GM21717 (cell line): ENCODE measurements around the gene PTGR3.
"Not testable (repeated sequence)": the region's sequence is repeated elsewhere in the genome, so short reads cannot be mapped to it uniquely, and the experiment has no call there.

Experiments
- ATAC-seq: cut with Tn5 transposase; IDR thresholded peaks from one replicate; pipeline ENCODE4 v1.9.1; 2021; ENCODE audit warnings: mild to moderate bottlenecking, moderate library complexity; ENCODE audit not compliant: unreplicated experiment

The PTGR3 gene

DNA sequence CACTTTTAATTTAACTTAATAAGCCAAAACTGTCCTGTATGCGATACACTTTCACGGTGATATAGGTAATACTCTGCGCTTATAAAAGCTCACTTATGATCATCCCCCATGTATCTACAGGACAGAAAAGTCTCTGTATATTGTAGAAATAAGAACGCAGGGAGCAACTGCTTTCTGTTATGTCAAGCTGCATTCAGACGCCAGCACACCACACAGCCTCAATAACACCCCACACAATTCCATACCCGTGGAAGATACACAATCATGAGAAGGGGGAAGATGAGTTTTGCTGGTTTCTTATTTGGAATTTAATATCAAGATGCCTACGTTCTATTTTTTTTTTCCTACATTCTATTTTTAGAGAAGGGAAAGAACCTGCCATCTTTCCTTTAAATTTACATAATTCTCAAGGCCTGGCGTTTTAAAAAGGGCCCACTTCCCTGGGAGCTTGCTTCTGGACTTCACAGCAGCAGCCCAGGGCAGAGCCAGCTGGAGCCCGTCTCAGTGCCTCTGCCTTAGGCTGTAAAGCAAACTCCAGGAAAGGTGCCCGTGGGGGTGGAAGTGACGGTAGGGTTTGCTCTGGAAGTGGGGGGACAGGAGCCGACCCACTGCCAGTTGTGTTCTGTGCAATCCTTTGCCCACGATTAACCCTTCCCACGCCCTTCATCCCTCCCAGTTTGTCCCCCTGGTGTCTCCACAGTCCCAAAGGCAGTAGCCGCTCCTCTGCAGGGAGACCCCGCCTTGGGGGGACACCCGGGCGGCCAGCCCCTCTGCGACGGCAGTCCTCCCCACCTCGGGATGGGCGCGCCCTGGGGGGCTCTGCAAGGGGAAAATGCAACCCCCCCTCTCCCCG, 5.3 kb downstream of the PTGR3 start:
- no peak for ATAC-seq

DNA sequence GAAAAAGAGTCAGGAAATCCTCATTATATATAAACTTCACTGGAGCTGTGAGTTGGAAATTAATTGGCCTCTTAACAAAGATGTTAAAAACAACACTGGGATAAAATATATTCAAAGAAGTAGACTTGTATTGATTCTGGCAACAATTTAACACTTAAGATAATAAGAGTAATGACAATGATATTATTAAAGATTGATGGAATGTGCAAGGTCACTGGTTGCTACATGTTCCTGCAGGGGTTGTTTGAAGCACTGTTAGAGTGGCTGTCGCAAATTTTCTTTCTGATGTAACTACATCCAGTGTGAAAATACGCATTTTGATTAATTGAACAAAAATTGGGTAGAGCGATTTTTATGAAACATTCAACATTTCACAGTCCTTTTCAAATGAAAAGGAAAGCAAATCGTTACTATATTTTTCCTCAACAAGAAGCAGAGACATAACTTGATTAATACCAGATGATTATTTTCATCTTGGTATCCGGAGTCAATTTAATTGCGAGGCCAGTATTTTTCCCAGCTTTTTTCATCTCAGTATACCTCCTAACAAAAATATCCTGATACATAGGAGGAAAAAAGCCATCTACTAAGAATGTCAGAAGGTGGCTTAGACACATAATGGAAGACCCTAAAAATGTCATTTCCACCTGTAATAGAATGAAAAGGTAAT, 6.1 kb downstream of the PTGR3 start:
- ATAC-seq = no peak

DNA sequence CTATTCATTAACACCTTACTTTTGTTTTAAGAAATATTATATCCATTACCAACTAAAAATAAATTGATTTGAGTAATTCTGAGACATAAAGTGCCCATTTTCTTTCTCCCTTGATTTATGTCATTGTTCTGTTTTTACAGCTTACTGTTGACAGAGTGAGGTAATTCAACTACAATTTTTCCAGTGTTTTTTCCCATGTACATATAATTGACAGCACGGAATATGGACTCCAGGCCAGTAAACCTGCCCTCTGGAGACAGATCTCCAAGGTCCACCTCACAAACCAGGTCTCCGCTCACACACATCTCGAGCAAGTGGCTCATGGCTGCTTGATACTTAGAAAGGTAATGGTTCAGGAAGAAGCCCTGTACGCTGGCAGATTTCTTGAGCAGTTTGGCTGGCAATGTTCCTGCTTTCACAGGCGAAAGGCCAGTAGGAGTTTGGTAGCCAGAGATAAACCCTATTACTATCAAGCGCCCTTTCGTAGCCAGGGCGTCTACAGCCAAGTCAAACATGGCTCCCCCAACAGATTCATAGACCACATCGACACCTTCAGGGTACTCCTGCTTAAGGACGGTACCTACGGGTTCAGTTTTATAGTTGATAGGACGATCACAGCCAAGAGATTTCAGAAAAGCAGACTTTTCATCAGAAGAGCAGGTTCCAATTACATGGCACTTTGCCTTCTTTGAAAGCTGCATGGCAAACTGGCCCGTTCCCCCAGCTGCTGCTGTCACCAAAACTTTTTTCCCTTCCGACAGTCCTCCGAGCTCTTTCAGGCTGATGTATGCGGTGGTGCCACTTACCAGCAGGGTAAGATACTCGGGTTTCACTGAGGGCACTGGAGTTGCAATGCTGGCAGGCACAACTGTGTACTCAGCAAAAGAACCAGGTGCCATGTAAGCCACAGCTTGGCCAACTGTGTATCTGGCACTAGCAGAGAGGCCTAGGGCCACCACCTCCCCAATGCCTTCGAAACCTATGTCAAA, 7.4 kb downstream of the PTGR3 start:
- ATAC-seq = no peak

DNA sequence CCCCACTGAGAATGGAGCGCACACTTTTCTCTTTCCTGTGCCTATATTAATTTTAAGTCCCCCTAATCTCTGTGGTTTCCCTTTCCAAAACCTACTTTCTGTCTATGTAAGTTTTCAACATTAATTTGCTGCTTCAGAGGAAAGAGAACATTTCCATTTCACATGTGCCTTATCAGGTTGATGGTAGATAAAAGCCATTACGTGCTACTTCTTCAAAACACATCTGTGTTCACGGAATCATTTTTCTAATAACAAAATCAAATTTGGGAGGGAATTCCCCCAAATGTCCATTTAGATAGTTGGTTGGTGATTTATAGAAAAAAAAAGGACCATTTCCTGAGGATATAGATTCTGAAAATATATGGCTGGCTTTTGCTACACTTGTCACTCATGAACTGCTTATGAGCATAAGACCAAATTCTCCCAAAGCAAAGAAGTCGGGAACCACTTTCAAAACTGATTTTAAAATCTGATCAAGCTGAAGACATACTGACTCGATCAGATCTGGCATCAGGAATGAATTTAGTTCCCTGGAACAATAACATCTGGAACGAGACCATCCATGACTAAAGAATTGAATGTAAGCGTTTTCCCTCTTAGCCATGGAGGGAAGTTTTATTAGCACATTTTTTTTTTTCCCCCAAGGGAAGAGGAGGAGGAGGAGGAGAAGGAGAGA, 8.2 kb downstream of the PTGR3 start:
- no peak for ATAC-seq

DNA sequence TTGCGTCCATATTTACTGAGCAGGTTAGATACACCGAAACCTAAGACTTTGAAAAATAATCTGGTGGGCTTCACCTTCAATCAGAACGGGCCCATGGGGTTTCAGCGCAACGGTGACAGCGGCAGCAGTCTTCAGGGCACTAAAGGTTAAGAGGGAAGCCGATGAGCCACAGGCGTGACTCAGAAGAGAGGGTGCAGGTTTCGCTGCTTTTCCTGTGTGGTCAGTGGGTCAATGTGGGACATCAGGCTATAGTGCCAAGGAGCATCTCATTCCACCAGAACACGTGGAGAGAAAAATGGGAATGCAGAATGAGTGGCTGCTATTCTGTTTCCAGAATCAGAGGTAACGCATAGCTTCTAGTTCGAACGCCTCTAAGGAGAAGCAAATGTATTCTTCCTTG, 8.9 kb downstream of the PTGR3 start:
- ATAC-seq = no peak

DNA sequence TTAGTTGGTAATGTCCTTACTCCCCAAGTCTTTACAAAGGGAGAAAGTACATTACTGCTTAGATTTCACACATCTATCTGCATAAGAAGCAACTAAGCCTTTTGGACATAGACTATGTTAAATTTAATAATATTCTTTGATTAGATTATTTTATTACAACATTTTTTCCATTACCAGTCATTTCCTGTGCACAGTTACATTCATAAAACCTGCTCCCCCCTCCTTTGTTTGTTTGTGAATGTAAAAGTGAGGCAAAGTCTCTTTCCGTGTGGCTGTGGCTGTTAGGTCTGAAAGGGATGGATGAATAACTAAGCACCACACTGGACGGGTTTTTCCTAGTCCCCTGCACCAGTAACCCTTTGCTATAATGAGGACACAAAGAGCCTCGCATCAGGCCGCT, 9.6 kb downstream of the PTGR3 start:
- no peak for ATAC-seq

DNA sequence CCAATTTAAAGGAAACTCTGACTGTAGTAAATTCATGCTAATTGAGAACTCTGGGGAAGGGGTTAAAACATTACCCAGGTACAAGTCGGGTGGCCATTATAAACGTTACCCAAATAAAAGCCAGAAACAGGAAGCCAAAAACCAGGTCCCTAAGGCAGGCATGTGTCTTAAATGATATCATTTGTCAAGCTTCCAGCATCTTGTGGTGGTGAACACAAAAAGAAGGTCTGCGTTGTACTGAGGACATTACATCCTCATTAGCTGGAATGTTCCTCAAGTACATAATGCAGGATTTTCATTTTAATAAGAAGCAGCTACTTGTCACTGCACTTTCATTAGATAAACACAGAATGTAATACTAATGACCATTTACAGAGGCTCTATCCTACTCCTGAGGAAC, 10.9 kb downstream of the PTGR3 start:
- ATAC-seq = no peak

DNA sequence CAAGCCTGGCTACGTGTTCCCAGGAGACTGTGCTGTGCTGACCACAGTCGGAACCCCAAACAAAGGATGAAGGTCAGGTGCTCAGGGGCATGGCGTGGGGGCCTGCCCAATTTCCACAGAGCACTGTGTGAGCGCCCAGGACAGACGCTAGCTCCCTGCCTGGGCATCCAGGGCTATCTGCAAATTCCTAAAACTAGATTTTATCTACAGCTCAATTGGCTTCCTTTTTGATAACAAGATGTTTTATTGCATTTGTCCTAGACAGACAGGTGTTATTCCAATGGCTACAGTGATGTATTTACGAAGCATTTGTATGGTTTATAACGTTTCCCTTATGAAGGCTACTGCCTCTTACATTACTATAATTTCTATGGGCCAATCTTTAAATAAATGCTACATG, 16.0 kb downstream of the PTGR3 start:
- no peak for ATAC-seq

DNA sequence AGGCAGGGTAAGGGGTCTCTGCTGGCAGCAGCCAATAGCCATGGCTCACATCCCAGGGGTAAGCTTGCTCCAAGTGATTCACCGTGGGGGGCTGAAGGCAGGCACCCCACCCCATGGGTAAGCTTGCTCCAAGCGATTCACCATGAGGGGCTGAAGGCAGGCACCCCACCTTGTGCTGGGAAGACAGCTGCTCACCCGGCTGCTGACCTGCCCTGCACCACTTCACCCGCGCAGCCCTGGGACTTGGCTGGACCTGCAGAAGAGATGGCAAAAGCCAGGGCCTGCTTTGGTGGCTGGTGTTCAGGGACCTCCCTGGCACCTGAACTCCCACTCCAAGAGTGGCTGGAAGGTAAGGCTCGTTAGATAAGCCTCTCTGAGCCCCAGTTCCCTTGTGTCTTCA, 19.2 kb downstream of the PTGR3 start:
- no peak for ATAC-seq

DNA sequence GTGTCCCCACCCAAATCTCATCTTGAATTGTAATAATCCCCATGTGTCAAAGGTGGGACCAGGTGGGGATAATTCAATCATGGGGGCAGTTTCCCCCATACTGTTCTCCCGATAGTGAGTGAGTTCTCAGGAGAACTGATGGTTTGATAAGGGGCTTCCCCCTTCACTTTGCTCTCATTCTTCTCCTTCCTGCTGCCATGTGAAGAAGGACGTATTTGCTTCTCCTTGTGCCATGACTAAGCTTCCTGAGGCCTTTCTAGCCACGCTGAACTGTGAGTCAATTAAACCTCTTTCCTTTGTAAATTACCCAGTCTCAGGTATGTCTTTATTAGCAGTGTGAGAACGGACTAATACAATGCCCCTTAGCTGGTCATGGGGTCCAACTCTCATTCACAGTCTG, 21.2 kb downstream of the PTGR3 start:
- not testable (repeated sequence) for ATAC-seq

DNA sequence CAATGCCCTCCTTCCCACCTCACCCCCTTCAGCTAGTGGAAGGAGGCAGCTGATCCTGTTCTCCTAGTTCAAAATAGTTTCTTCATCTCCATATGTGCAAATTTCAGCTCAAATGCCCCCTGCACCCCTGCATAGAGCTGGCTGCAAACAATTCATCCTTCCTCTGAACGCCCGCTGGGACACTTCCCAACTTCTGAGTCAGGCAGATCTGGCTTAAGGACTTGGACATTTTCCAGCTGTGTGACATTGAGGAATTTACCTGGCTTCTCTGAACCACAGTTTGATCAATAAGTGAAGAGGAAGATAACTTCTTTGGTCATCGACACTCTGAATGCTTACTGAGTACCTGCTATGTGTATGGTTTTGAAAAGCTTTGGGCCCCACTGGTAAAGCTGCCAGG, 23.5 kb downstream of the PTGR3 start:
- ATAC-seq = no peak

DNA sequence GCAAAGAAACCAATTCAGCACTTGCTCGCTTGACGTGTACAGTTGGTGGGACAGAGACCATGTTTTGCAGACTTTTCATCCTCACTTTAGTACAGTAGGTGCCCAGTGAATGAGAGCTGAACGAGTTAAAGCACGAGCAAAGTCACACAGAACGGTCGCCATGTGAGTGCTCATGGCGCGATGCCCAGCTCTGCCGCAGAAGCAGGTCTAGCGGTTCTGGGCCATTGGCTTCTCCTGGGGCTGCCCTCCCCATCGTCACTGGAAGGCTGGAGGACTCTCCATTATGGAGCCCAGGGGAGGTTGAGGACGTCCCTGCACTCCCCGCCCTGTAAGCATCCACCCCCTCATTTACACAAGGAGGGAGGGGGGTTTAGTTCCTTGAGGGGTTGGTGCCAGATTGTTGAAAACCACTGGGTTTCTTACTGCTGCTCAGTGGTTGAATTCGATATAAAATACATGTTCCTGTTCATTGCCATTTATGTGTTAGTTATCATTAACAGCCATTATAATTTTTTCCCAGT, 24.9 kb downstream of the PTGR3 start:
- no peak for ATAC-seq

DNA sequence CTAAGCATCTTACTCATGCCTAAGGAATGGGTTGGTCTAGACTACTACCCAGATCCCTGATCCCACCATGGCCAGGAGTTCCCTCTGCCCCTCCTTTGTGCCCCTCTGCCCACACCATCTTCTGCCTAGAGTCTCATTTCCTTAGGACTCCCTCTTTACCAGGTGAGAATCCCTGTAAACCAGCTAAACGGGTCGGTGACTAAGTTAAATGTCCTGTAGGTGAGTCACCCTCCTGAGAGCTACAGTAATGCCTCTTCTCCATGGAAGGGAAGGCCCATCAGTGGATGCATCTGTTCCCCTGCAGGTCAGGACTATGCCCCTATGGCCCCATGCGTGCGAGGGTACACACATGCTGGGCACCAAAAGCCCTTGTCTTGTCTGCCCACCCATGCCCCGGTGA, 25.4 kb downstream of the PTGR3 start:
- no peak for ATAC-seq

DNA sequence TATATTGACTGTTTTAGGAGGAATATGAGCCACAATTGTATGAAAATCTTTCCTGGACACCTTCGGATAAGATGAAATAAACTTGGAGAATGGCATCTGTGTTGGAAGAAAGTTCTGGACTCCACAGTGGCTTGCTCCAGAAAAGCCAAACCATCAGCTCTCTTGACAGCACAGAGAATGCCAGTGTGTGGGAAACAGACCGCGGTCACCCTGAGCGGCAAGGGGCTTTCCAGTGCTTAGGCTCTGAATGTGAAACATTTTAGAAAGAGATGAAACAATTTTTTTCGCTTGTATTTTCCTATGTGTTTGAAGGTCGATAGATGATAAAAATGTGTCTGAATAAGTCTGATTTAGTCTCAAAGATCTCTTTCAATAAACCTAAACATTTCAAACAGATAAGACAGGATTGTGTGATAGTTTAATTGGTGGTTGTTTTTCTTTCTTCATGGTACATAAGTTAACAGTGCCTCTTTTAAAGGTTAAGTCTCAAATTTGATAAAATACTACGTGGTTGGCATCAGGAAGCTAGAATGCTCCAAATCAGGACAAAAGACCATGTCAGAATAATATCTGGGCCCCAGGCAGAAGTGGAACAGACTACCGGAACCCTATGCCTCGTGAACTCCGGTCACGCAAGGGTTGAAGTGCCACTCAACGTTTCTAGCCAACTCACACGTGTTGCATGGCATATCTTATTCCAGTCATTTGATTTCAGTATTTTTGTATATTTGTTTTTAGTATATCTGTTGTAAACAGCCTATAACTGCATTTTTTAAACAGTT, 28.9 kb downstream of the PTGR3 start:
- ATAC-seq = no peak

DNA sequence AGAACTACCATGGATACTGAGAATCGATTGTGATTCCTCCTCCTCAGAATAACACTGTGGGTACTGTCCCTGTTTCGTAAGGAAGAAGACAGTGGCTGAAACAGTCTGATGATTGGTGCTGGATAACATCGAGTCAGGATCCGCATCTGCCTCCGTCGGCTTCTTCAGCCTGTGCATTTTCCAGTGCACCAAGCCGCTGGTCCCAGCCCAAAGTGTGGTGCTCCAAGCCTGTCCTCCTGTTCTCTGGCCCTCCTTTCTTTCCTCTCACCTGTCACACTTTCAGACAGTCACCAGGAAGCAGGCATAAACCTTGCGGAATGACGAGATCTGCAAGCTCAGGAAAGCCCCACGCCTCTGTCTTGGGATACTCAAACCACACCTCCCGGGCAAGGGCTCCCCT, 30.6 kb downstream of the PTGR3 start:
- ATAC-seq = no peak

DNA sequence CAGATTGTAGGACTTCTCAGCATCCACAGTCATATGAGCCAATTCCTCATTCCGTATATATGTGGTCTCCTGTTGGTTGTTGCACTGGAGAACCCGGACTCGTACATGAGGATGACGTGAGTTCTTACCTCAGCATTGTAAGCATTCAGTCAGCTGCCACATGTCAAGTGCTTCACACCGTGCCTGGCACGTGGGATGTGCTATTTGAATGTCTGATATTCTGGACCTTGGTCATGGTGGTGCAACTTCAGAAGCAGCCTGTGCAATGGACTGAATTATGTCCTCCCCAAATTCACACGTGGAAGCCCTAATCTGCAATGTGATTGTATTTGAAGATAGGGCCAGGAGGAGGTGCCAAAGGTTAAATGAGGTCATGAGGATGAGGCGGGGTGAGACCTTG, 32.1 kb downstream of the PTGR3 start:
- ATAC-seq = no peak

DNA sequence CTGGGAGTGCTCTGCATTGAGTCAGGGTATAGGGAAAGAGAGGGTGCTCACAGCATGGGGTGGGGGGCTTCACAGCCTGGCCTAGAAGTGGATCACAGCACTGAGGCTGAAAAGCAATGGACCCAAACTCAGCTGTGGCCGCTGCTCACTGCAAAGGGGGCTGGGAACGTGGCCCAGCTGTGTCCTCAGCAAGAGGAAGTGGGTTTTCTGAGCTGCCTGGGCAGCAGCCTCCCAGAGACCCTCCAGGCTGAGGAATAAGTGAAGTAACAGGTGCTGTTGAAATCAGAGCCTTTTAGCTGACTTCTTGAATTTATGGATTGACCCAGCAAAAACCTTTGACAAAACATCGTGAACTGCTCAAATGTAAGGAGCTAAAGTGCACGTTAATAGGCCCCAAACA, 35.2 kb downstream of the PTGR3 start:
- ATAC-seq = no peak

DNA sequence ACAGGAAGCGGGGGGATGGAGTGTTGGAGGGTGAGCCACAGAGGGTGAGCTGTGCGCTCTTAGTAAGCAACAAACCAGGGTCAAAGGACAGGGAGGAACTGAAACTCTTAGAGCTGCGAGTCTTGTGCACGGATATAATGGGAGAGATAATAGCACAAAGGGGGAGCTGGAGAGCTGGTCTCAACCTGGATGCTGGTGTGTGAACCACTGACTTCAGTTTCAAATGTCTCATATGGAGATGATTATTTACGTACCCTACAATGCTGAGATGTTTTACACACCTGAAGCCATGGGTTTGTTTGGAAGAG, 35.9 kb downstream of the PTGR3 start:
- ATAC-seq = peak; percentile 99

DNA sequence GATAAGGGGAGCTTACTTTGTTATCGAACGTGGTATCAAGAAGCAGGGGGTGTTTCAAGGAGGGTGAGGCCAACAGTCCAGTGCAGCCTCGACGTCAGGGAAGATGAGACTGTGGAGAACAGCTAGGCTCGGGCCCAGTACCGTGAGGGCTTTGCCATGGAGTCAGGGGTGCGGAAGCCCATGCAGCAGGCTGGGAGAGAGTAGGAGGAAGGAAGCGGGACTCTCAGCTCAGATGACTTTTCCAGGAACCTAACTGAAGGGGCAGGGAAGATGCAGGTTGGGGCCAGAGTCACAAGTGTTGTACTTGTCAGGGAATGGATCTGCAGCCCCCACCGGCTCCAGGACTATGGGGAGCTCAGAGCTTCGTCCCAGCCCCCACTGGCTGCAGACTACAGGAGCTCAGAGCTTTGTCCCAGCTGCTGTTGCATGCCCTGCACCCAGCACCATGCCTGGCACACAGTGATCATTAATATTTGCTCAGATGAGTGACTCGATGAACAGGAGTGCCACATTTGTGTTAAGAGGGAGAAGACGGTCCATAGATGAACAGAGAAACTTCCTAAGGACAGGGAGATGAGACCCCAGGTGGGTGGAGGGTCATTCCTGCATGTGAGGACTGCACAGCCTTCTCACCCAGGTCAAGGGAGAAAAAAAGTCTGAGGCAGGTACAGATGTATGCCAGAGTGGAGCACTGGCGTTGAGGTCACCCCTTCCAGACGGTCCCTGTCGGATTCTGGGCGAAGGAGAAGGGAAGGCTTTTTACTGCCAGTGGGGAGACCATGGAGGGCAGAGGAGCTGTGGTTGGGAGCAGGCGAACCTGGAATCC, 36.4 kb downstream of the PTGR3 start:
- ATAC-seq = no peak
